Measurements from ENCODE around the gene VSX1. TPM values are rescaled to one million over a fixed set of nuclear protein-coding genes. Genes with fewer than 3 reads are reported as not detected.
A peak's percentile ranks its signal among the peaks of the same experiment; 100 is the strongest.

VSX1 gene
- total RNA-seq, 1 donor from 2014 or later: not detected

DNA sequence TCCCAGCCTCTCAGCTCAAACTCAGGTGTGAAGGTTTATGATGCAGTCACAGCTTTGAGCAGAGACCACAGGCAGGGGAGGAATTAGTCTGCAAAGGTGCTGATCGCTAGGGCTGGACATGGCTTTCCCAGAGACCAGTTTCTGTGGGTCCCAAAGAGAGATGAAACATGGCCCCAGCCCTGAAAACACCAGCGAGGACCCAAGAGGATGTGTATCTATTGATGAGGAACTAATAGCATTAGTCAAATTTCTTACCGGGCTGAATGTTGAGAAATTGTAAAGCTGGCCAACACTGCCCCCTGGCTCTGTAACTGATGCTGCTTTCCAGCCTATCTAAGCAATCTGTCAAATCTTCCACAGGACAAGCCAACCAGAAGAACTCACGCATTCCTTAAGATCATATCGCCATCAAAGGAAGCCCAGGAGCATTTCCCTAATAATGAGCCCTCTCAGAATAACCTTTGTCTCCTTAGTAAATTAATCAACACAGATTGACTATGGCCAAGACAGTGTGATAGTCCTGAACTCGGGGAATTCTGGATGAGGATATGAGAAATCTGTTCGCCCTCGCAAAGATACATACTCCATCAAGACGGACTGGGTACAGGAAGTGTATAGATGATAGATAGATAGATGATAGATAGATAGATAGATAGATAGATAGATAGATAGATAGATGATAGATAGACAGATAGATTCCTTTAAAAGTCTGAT lies 16.2 kb downstream of the VSX1 start:
- peak; percentile 72 for TF ChIP-seq CTCF (IDR thresholded peaks at IDR 0.05; ENCODE audit: unreplicated experiment)
- Mint-ChIP-seq H3K4me1 (ENCODE audit: low read depth) (peaks cover 8% of the 10 kb centered on the region), H3K36me3 (ENCODE audit: insufficient read depth) (no peaks in the 10 kb centered on the region), H3K27me3 (peaks cover 51% of the 10 kb centered on the region), H3K4me3 (ENCODE audit: low read depth) (no peak overlapping the region), H3K9me3 (ENCODE audit: low read depth) (no peaks in the 10 kb centered on the region), H3K27ac (no peak overlapping the region)
- DNase-seq (ENCODE audit: low spot score, unreplicated experiment): no peak

GRCh38 chr20:25065072-25065624 lies 16.8 kb downstream of the VSX1 start:
- H3K27me3 Mint-ChIP-seq: peaks cover 58% of the 10 kb centered on the region
- DNase-seq (ENCODE audit: low spot score, unreplicated experiment): no peak
- TF ChIP-seq CTCF (IDR thresholded peaks at IDR 0.05; ENCODE audit: unreplicated experiment): no peak

DNA sequence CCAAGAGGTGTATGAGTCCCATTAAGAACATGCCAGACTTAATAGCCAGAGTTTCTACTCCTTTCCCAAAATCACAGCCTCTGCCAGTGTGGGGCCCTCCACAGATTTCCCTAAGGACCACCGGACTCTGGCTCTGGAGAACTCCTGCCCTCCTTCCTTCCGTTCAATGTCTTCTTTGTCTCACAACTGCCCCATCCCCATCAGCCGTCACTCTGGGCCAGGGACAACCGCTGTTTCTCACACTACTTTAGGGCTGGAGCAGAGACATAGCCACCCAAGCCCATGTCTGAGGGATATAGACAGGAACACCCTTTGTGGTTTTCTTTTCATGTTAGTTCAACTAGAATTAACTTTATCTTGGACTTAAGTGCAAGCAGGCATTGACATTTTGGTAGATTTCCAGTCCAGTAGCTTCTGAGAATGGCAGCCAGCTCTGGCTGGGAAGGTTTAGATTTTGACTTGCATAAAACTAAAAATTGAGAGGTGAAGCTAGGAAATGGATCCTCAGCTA lies 17.3 kb downstream of the VSX1 start:
- DNase-seq (ENCODE audit: low spot score, unreplicated experiment): no peak
- Mint-ChIP-seq H3K36me3 (ENCODE audit: insufficient read depth) (no peaks in the 10 kb centered on the region), H3K4me1 (ENCODE audit: low read depth) (peaks cover 8% of the 10 kb centered on the region), H3K27me3 (peaks cover 63% of the 10 kb centered on the region), H3K27ac (no peak overlapping the region), H3K9me3 (ENCODE audit: low read depth) (no peaks in the 10 kb centered on the region), H3K4me3 (ENCODE audit: low read depth) (no peak overlapping the region)
- no peak for TF ChIP-seq CTCF (IDR thresholded peaks at IDR 0.05; ENCODE audit: unreplicated experiment)

More at GRCh38 chr20:25065072-25065624, 16.8 kb downstream of the VSX1 start:
- H3K36me3 Mint-ChIP-seq (ENCODE audit: insufficient read depth): no peaks in the 10 kb centered on the region
- peaks cover 8% of the 10 kb centered on the region for H3K4me1 Mint-ChIP-seq (ENCODE audit: low read depth)
- no peak overlapping the region for H3K4me3 Mint-ChIP-seq (ENCODE audit: low read depth)
- H3K27ac Mint-ChIP-seq: no peak overlapping the region
- H3K9me3 Mint-ChIP-seq (ENCODE audit: low read depth): no peaks in the 10 kb centered on the region

GRCh38 chr20:25063981-25064380 lies 18.0 kb downstream of the VSX1 start:
- Mint-ChIP-seq H3K9me3 (ENCODE audit: low read depth) (no peaks in the 10 kb centered on the region), H3K4me3 (ENCODE audit: low read depth) (no peak overlapping the region), H3K4me1 (ENCODE audit: low read depth) (peaks cover 8% of the 10 kb centered on the region), H3K27me3 (peaks cover 69% of the 10 kb centered on the region), H3K27ac (no peak overlapping the region), H3K36me3 (ENCODE audit: insufficient read depth) (no peaks in the 10 kb centered on the region)
- no peak for DNase-seq (ENCODE audit: low spot score, unreplicated experiment)
- no peak for TF ChIP-seq CTCF (IDR thresholded peaks at IDR 0.05; ENCODE audit: unreplicated experiment)

GRCh38 chr20:25063546-25063945 lies 18.4 kb downstream of the VSX1 start:
- peaks cover 73% of the 10 kb centered on the region for H3K27me3 Mint-ChIP-seq
- no peaks in the 10 kb centered on the region for H3K9me3 Mint-ChIP-seq (ENCODE audit: low read depth)

More at GRCh38 chr20:25063546-25063945, 18.4 kb downstream of the VSX1 start:
- no peak for DNase-seq (ENCODE audit: low spot score, unreplicated experiment)
- TF ChIP-seq CTCF (IDR thresholded peaks at IDR 0.05; ENCODE audit: unreplicated experiment): no peak
- H3K4me1 Mint-ChIP-seq (ENCODE audit: low read depth): peaks cover 8% of the 10 kb centered on the region
- no peak overlapping the region for H3K4me3 Mint-ChIP-seq (ENCODE audit: low read depth)
- no peak overlapping the region for H3K27ac Mint-ChIP-seq
- H3K36me3 Mint-ChIP-seq (ENCODE audit: insufficient read depth): no peaks in the 10 kb centered on the region

Data from progenitor cell of endocrine pancreas (in vitro differentiated cells).